ENCODE results near the gene DLX1.
"Not testable (repeated sequence)": the region's sequence is repeated elsewhere in the genome, so short reads cannot be mapped to it uniquely, and the experiment has no call there.

Gene DLX1

GRCh38 chr2:172116107-172116506, 30.8 kb downstream of the DLX1 start:
- Mint-ChIP-seq H3K4me3 (no peak overlapping the region), H3K27ac (no peak overlapping the region), H3K27me3 (peaks cover 45% of the 10 kb centered on the region), H3K36me3 (no peaks in the 10 kb centered on the region), H3K4me1 (no peaks in the 10 kb centered on the region), H3K9me3 (no peaks in the 10 kb centered on the region)
- no peak for DNase-seq
- CTCF ChIA-PET = interaction anchor here (0.5 to 2.0 kb wide), 3 partner anchors 10 to 1007 kb away, joined by 3 to 8 read pairs (median 4); no protein-coding TSS in a partner anchor

DNA sequence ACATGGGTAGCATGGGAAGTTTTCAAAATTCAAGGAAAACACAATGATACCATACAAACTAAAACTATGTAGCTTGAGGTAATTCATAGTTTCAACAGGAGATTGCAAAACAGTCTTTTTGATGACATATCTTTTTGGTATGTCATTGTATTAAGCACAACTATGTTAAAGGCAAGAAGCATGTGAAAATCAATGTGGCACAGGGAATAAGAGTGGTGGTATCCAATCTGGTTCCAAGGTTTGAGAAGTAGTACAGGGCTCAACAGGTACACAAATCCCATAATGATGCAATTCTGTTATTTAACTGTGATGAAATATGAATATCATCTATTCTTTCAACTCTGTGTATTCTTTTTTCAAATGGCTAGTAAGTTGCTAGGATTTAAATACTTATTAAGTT, 33.8 kb downstream of the DLX1 start:
- H3K4me1 Mint-ChIP-seq = no peaks in the 10 kb centered on the region
- H3K4me3 Mint-ChIP-seq = no peak overlapping the region
- H3K36me3 Mint-ChIP-seq = no peaks in the 10 kb centered on the region
- H3K9me3 Mint-ChIP-seq = no peaks in the 10 kb centered on the region
- peaks cover 31% of the 10 kb centered on the region for H3K27me3 Mint-ChIP-seq
- CTCF ChIA-PET = no interaction called here
- H3K27ac Mint-ChIP-seq = no peak overlapping the region
- no peak for DNase-seq

GRCh38 chr2:172120118-172120517, 34.8 kb downstream of the DLX1 start:
- Mint-ChIP-seq H3K27ac (no peak overlapping the region), H3K4me1 (no peaks in the 10 kb centered on the region), H3K9me3 (no peaks in the 10 kb centered on the region), H3K4me3 (no peak overlapping the region), H3K36me3 (no peaks in the 10 kb centered on the region), H3K27me3 (peaks cover 23% of the 10 kb centered on the region)
- CTCF ChIA-PET = no interaction called here
- no peak for DNase-seq

- Mint-ChIP-seq H3K27me3 (peaks cover 28% of the 10 kb centered on the region), H3K9me3 (no peaks in the 10 kb centered on the region), H3K4me1 (no peaks in the 10 kb centered on the region), H3K27ac (no peak overlapping the region), H3K36me3 (no peaks in the 10 kb centered on the region), H3K4me3 (no peak overlapping the region)
- DNase-seq = no peak
- CTCF ChIA-PET = interaction anchor here (1.2 to 3.1 kb wide), 3 partner anchors 15 to 431 kb away, joined by 3 to 27 read pairs (median 3); no protein-coding TSS in a partner anchor
These were observed 43.2 kb downstream of the DLX1 start for GRCh38 chr2:172128484-172128883.

GRCh38 chr2:172129404-172129803, 44.1 kb downstream of the DLX1 start:
- Mint-ChIP-seq H3K27me3 (peaks cover 30% of the 10 kb centered on the region), H3K4me3 (no peak overlapping the region), H3K4me1 (no peaks in the 10 kb centered on the region), H3K36me3 (no peaks in the 10 kb centered on the region), H3K27ac (no peak overlapping the region), H3K9me3 (no peaks in the 10 kb centered on the region)
- no peak for DNase-seq
- CTCF ChIA-PET = interaction anchor here (0.6 to 1.2 kb wide), 3 partner anchors 16 to 424 kb away, joined by 3 read pairs; no protein-coding TSS in a partner anchor

- no peak overlapping the region for H3K4me3 Mint-ChIP-seq
- no peak for DNase-seq
- CTCF ChIA-PET = no interaction called here
- H3K36me3 Mint-ChIP-seq = no peaks in the 10 kb centered on the region
- no peak overlapping the region for H3K27ac Mint-ChIP-seq
- H3K4me1 Mint-ChIP-seq = no peaks in the 10 kb centered on the region
- peaks cover 34% of the 10 kb centered on the region for H3K27me3 Mint-ChIP-seq
- H3K9me3 Mint-ChIP-seq = no peaks in the 10 kb centered on the region
These were observed 46.6 kb downstream of the DLX1 start for GRCh38 chr2:172131713-172132555.

DNA sequence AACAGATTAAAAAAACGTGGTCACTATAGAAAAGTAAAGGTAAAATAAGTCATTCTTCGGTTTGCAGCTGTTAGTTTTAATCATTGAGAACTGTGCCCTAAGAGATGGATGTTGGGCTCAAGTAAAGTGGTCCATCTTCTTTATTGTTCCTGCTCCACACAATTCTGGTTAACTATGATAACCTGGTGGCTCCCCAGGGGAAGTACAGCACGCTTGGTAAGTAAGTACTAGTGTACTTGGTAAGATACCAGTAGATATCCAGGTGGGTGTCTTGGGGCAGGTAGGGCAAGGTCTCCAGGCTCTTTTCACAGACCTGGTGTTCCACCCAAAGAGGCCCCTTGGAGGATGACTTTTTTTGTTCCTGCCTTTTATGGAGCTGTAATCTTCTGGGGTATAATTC, 49.0 kb downstream of the DLX1 start:
- H3K9me3 Mint-ChIP-seq = no peaks in the 10 kb centered on the region

GRCh38 chr2:172135446-172135845, 50.1 kb downstream of the DLX1 start:
- no peaks in the 10 kb centered on the region for H3K36me3 Mint-ChIP-seq
- CTCF ChIA-PET = interaction anchor here (0.9 to 2.9 kb wide), 2 partner anchors 8 to 565 kb away, joined by 3 to 11 read pairs; no protein-coding TSS in a partner anchor
- no peak for DNase-seq
- no peaks in the 10 kb centered on the region for H3K4me1 Mint-ChIP-seq
- H3K27me3 Mint-ChIP-seq = peaks cover 25% of the 10 kb centered on the region
- H3K9me3 Mint-ChIP-seq = no peaks in the 10 kb centered on the region
- no peak overlapping the region for H3K4me3 Mint-ChIP-seq
- H3K27ac Mint-ChIP-seq = no peak overlapping the region

More for the DNA sequence above, 49.0 kb downstream of the DLX1 start:
- no peak for DNase-seq
- H3K4me3 Mint-ChIP-seq = no peak overlapping the region
- H3K4me1 Mint-ChIP-seq = no peaks in the 10 kb centered on the region
- CTCF ChIA-PET = no interaction called here
- H3K27me3 Mint-ChIP-seq = peaks cover 36% of the 10 kb centered on the region
- H3K36me3 Mint-ChIP-seq = no peaks in the 10 kb centered on the region
- H3K27ac Mint-ChIP-seq = no peak overlapping the region

DNA sequence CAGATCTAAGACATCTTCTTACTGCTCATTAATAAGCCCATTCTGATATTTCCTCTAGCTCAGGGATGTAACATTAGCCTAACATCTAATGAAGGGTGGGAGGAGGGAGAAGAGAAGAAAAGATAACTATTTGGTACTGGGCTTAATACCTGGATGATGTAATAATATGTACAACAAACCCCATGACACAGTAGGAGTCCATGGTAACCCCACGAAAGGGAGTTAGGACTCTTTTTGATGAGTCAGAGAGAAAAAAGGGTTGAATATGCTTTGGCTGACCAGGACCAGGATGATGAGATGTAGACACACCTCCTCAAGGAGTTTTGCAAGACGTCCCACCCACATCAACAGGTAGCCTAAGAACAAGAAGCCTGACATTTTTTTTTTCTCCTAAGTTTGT, 51.8 kb downstream of the DLX1 start:
- no peak for DNase-seq
- H3K9me3 Mint-ChIP-seq = no peaks in the 10 kb centered on the region
- H3K4me1 Mint-ChIP-seq = no peaks in the 10 kb centered on the region
- CTCF ChIA-PET = interaction anchor here (2.9 kb wide), 1 partner anchor 10 kb away, joined by 11 read pairs; no protein-coding TSS in a partner anchor
- no peaks in the 10 kb centered on the region for H3K36me3 Mint-ChIP-seq
- peaks cover 19% of the 10 kb centered on the region for H3K27me3 Mint-ChIP-seq
- H3K27ac Mint-ChIP-seq = no peak overlapping the region
- H3K4me3 Mint-ChIP-seq = no peak overlapping the region

- Mint-ChIP-seq H3K9me3 (no peaks in the 10 kb centered on the region), H3K27me3 (peaks cover 15% of the 10 kb centered on the region), H3K27ac (no peak overlapping the region), H3K4me1 (no peaks in the 10 kb centered on the region), H3K4me3 (no peak overlapping the region), H3K36me3 (no peaks in the 10 kb centered on the region)
- CTCF ChIA-PET = interaction anchor here (2.9 kb wide), 1 partner anchor 11 kb away, joined by 11 read pairs; no protein-coding TSS in a partner anchor
- DNase-seq = no peak
These were observed 52.6 kb downstream of the DLX1 start for GRCh38 chr2:172137943-172138342.

- not testable (repeated sequence) for H3K4me3 Mint-ChIP-seq, H3K27ac Mint-ChIP-seq, DNase-seq, H3K4me1 Mint-ChIP-seq, H3K36me3 Mint-ChIP-seq, H3K9me3 Mint-ChIP-seq
- CTCF ChIA-PET = interaction anchor here (0.9 kb wide), 1 partner anchor 11 kb away, joined by 3 read pairs; no protein-coding TSS in a partner anchor
- peaks cover 11% of the 10 kb centered on the region for H3K27me3 Mint-ChIP-seq
These were observed 53.4 kb downstream of the DLX1 start for GRCh38 chr2:172138727-172139126.
